Stomach (tissue), 9 donors: ENCODE results near the gene ADAMTS6. TPM values are rescaled to one million over a fixed set of nuclear protein-coding genes. Genes with fewer than 3 reads are reported as not detected.

Source experiments
- DNase-seq, 2 donors: peaks; one replicate each; pipeline versions ENCODE4 v3.0.0 to v3.0.0-alpha.2; 2013 to 2019
- H3K27ac ChIP-seq, 5 donors: fragments of 200-600 bp in 4 of 5; sonication (generic) in 4 of 5; one replicate each; pipeline ENCODE4 v1.5.1; 2013 to 2019; ENCODE audit warnings: mild to moderate bottlenecking in 1 of 5, moderate library complexity in 1 of 5
- H3K27me3 ChIP-seq, 3 donors: fragments of 200-600 bp; sonication (generic); one replicate each; pipeline ENCODE4 v1.5.1; 2017 to 2019; ENCODE audit warnings: mixed run types in 1 of 3
- H3K36me3 ChIP-seq, 4 donors: fragments of 200-600 bp; sonication (generic); 1 replicate in 3 of 4; 2 replicates in 1 of 4; pipeline ENCODE4 v1.5.1; 2016 to 2019
- H3K4me1 ChIP-seq, 4 donors: fragments of 200-600 bp; sonication (generic); one replicate each; pipeline ENCODE4 v1.5.1; 2016 to 2019
- H3K4me3 ChIP-seq, 4 donors: fragments of 200-600 bp; sonication (generic) in 3 of 4; one replicate each; pipeline ENCODE4 v1.5.1; 2016 to 2019; ENCODE audit warnings: mild to moderate bottlenecking in 1 of 4
- H3K9me3 ChIP-seq, 4 donors: fragments of 200-600 bp; sonication (generic); one replicate each; pipeline ENCODE4 v1.5.1; 2016 to 2019
- CTCF ChIP-seq, 7 experiments: fragments of 450-650 bp in 4 of 7; fragments of 200-600 bp in 3 of 7; sonication (generic) in 3 of 7; IDR thresholded peaks; one replicate each; pipeline ENCODE4 v1.5.1; 2016 to 2019; ENCODE audit warnings: antibody characterized with exemption in 7 of 7, control low read depth in 2 of 7, mild to moderate bottlenecking in 1 of 7
- EP300 ChIP-seq: sonication (generic); formaldehyde crosslinking; IDR thresholded peaks from one replicate; pipeline ENCODE4 v1.6.1; 2017; ENCODE audit warnings: antibody characterized with exemption
- POLR2A ChIP-seq, 4 donors: fragments of 450-650 bp; IDR thresholded peaks; one replicate each; pipeline ENCODE4 v1.6.1; 2016; ENCODE audit warnings: antibody characterized with exemption in 4 of 4, control low read depth in 2 of 4, mild to moderate bottlenecking in 1 of 4, moderate library complexity in 1 of 4
- POLR2AphosphoS5 ChIP-seq, 3 donors: sonication (generic); formaldehyde crosslinking; IDR thresholded peaks; one replicate each; pipeline ENCODE4 v1.6.1; 2016; ENCODE audit warnings: antibody characterized with exemption in 3 of 3
- WGBS, 5 donors: extraction: QIAGEN DNeasy Blood & Tissue Kit in 3 of 5; methylation state at CpG; one replicate each; pipeline versions ENCODE4 v1.1.5 to v1.1.7; 2013 to 2018; 5-methylcytosine and 5-hydroxymethylcytosine counted together
- intact Hi-C: fragments of 100-400 bp; cut with DNase I; formaldehyde crosslinking; loops from one replicate; pipeline ENCODE4 v1.15.1; 2023; ENCODE audit warnings: low total_unique reads
- polyA plus RNA-seq, 3 donors: library from polyadenylated mRNA; stranded (reverse); fragments of 200-250 nt; gene quantifications; one replicate each; pipeline ENCODE4 v1.2.3, GENCODE V29; 2013
- total RNA-seq, 5 donors: library from RNA; depleted of rRNA; stranded (reverse); fragments of >200 nt; gene quantifications; one replicate each; pipeline versions ENCODE4 v1.1.0 to v1.2.3, GENCODE V29; 2014 to 2016
- donor health status: healthy with polysubstance abuse.
- donor health status: Bipolar disorder and iron deficiency.
- donor health status: healthy.

ADAMTS6 gene
- total and polyA plus RNA-seq, 8 donors: 0.15 to 43.3 (median 0.58) TPM; not detected in 1

- intact Hi-C loops: no loop called here
- no peaks in the 10 kb centered on the region for H3K4me1 ChIP-seq
- no peaks in the 10 kb centered on the region for H3K27me3 ChIP-seq
- no peak for TF ChIP-seq CTCF (IDR thresholded peaks at IDR 0.05)
- no peak for TF ChIP-seq EP300
- no peak for TF ChIP-seq POLR2AphosphoS5 (IDR thresholded peaks at IDR 0.05)
- no peak overlapping the region for H3K4me3 ChIP-seq
- no peak for DNase-seq
- WGBS, 5 donors: 90 to 98% (median 94%) methylated on average over 1 of the region's 1 CpG
- H3K27ac ChIP-seq: no peak overlapping the region
- peaks cover 0 to 4% (median 0%) of the 10 kb centered on the region in 4 donors for H3K36me3 ChIP-seq
- peaks cover 0 to 37% (median 26%) of the 10 kb centered on the region in 4 donors for H3K9me3 ChIP-seq
Measured at GRCh38 chr5:65229841-65230240, 251.9 kb downstream of the ADAMTS6 start.

GRCh38 chr5:65213921-65214525 lies 267.7 kb downstream of the ADAMTS6 start:
- Histone ChIP-seq H3K36me3 (no peaks in the 10 kb centered on the region), H3K9me3 (no peaks in the 10 kb centered on the region), H3K4me3 (no peak overlapping the region), H3K27me3 (no peaks in the 10 kb centered on the region), H3K4me1 (no peaks in the 10 kb centered on the region), H3K27ac (no peak overlapping the region)
- peak in 1 of 2 donors; percentile 33 for DNase-seq
- 80 to 87% (median 82%) methylated on average over 6 of the region's 6 CpGs for WGBS, 5 donors
- TF ChIP-seq EP300: no peak
- peak in 5 of 7 experiments; percentile 17 to 31 (median 27) for TF ChIP-seq CTCF (IDR thresholded peaks at IDR 0.05)
- no peak for TF ChIP-seq POLR2AphosphoS5 (IDR thresholded peaks at IDR 0.05)
- intact Hi-C loops: no loop called here

- TF ChIP-seq POLR2A (IDR thresholded peaks at IDR 0.05) (no peak), CTCF (IDR thresholded peaks at IDR 0.05) (no peak), POLR2AphosphoS5 (IDR thresholded peaks at IDR 0.05) (no peak)
Measured at GRCh38 chr5:65209341-65209740, 272.4 kb downstream of the ADAMTS6 start.

GRCh38 chr5:65204966-65205365 lies 276.8 kb downstream of the ADAMTS6 start:
- no peak for DNase-seq
- Histone ChIP-seq H3K4me1 (no peaks in the 10 kb centered on the region), H3K36me3 (no peaks in the 10 kb centered on the region), H3K27me3 (no peaks in the 10 kb centered on the region), H3K27ac (no peak overlapping the region), H3K4me3 (no peak overlapping the region), H3K9me3 (no peaks in the 10 kb centered on the region)
- TF ChIP-seq POLR2AphosphoS5 (IDR thresholded peaks at IDR 0.05) (no peak), EP300 (no peak), POLR2A (IDR thresholded peaks at IDR 0.05) (no peak), CTCF (IDR thresholded peaks at IDR 0.05) (no peak)
- intact Hi-C loops: no loop called here
- 68 to 88% (median 82%) methylated on average over 3 of the region's 3 CpGs for WGBS, 5 donors

More at GRCh38 chr5:65209341-65209740, 272.4 kb downstream of the ADAMTS6 start:
- Histone ChIP-seq H3K36me3 (no peaks in the 10 kb centered on the region), H3K9me3 (no peaks in the 10 kb centered on the region), H3K4me1 (no peaks in the 10 kb centered on the region), H3K27me3 (no peaks in the 10 kb centered on the region), H3K4me3 (no peak overlapping the region), H3K27ac (no peak overlapping the region)
- DNase-seq: no peak
- intact Hi-C loops: no loop called here
